Upper lobe of right lung (tissue), 1 donor: ENCODE data around the gene MBNL2. TPM values are rescaled to one million over a fixed set of nuclear protein-coding genes. Genes with fewer than 3 reads are reported as not detected.

Source experiments
- ATAC-seq: fragments of 200-7000 bp; cut with Tn5 transposase; one replicate; pipeline ENCODE4 v1.9.1; 2020; ENCODE audit warnings: mild to moderate bottlenecking, moderate library complexity
- DNase-seq: peaks from one replicate; pipeline ENCODE4 v3.0.0-alpha.2; 2020
- H3K27ac ChIP-seq: fragments of 200-600 bp; one replicate; pipeline ENCODE4 v1.8.0; 2022
- H3K27me3 ChIP-seq: fragments of 200-600 bp; one replicate; pipeline ENCODE4 v1.8.0; 2022; ENCODE audit warnings: mild to moderate bottlenecking
- H3K36me3 ChIP-seq: fragments of 200-600 bp; one replicate; pipeline ENCODE4 v1.8.0; 2022
- H3K4me1 ChIP-seq: fragments of 200-600 bp; one replicate; pipeline ENCODE4 v1.8.0; 2022
- H3K4me3 ChIP-seq: fragments of 200-600 bp; one replicate; pipeline ENCODE4 v1.8.0; 2022; ENCODE audit warnings: mild to moderate bottlenecking
- H3K9me3 ChIP-seq: fragments of 200-600 bp; one replicate; pipeline ENCODE4 v1.8.0; 2022
- CTCF ChIP-seq: fragments of 200-600 bp; IDR thresholded peaks from one replicate; pipeline ENCODE4 v1.8.0; 2022; ENCODE audit warnings: antibody characterized with exemption
- intact Hi-C: fragments of 100-400 bp; cut with DNase I; formaldehyde crosslinking; loops from one replicate; pipeline ENCODE4 v1.11.0; 2022
- total RNA-seq: library from RNA; stranded (reverse); fragmentation: NEBNext Ultra II Directional; extraction: Animal tissue kit (Norgen Biotek cat#: 25700); gene quantifications from one replicate; pipeline ENCODE4 v1.2.1, GENCODE V29; 2021
- donor health status: DM: no; HTN: yes; CAD: no; lungs with severe emphysema.

The MBNL2 gene
- total RNA-seq, 1 donor from 2014 or later: 60.6 TPM

- H3K9me3 ChIP-seq: no peaks in the 10 kb centered on the region
- peak overlapping the region; percentile 14 for H3K27ac ChIP-seq
- peaks cover 4% of the 10 kb centered on the region for H3K36me3 ChIP-seq
- peaks cover 69% of the 10 kb centered on the region for H3K4me1 ChIP-seq
- H3K27me3 ChIP-seq: no peaks in the 10 kb centered on the region
- no peak overlapping the region for H3K4me3 ChIP-seq
- TF ChIP-seq CTCF: no peak
- ATAC-seq: peak; percentile 74
- intact Hi-C loops: no loop called here
- DNase-seq: no peak
Observed at GRCh38 chr13:97234742-97235141, 12.6 kb downstream of the MBNL2 start.

GRCh38 chr13:97235549-97236231 lies 13.6 kb downstream of the MBNL2 start:
- DNase-seq: no peak
- Histone ChIP-seq H3K4me3 (no peak overlapping the region), H3K27me3 (no peaks in the 10 kb centered on the region), H3K4me1 (peaks cover 74% of the 10 kb centered on the region), H3K9me3 (no peaks in the 10 kb centered on the region), H3K36me3 (peaks cover 4% of the 10 kb centered on the region), H3K27ac (peak overlapping the region; percentile 14)
- no peak for ATAC-seq
- intact Hi-C loops: no loop called here
- no peak for TF ChIP-seq CTCF

GRCh38 chr13:97237388-97237787 lies 15.3 kb downstream of the MBNL2 start:
- Histone ChIP-seq H3K27me3 (no peaks in the 10 kb centered on the region), H3K27ac (no peak overlapping the region), H3K9me3 (no peaks in the 10 kb centered on the region), H3K4me3 (no peak overlapping the region), H3K36me3 (peaks cover 4% of the 10 kb centered on the region), H3K4me1 (peaks cover 76% of the 10 kb centered on the region)
- no peak for TF ChIP-seq CTCF
- ATAC-seq: no peak
- no peak for DNase-seq
- intact Hi-C loops: no loop called here

GRCh38 chr13:97238432-97238831 lies 16.3 kb downstream of the MBNL2 start:
- H3K9me3 ChIP-seq: no peaks in the 10 kb centered on the region
- H3K4me1 ChIP-seq: peaks cover 83% of the 10 kb centered on the region
- no peaks in the 10 kb centered on the region for H3K27me3 ChIP-seq
- H3K36me3 ChIP-seq: peaks cover 4% of the 10 kb centered on the region
- DNase-seq (no peak), ATAC-seq (no peak)
- no peak overlapping the region for H3K4me3 ChIP-seq
- intact Hi-C loops: no loop called here
- H3K27ac ChIP-seq: no peak overlapping the region
- no peak for TF ChIP-seq CTCF

GRCh38 chr13:97238883-97239282 lies 16.8 kb downstream of the MBNL2 start:
- DNase-seq: no peak
- no peaks in the 10 kb centered on the region for H3K9me3 ChIP-seq
- H3K4me3 ChIP-seq: no peak overlapping the region
- no peak for TF ChIP-seq CTCF
- H3K36me3 ChIP-seq: peaks cover 2% of the 10 kb centered on the region
- ATAC-seq: no peak
- H3K4me1 ChIP-seq: peaks cover 87% of the 10 kb centered on the region
- intact Hi-C loops: no loop called here
- H3K27ac ChIP-seq: no peak overlapping the region
- no peaks in the 10 kb centered on the region for H3K27me3 ChIP-seq

- Histone ChIP-seq H3K27me3 (no peaks in the 10 kb centered on the region), H3K36me3 (no peaks in the 10 kb centered on the region), H3K4me3 (no peak overlapping the region), H3K4me1 (peaks cover 86% of the 10 kb centered on the region), H3K9me3 (no peaks in the 10 kb centered on the region), H3K27ac (no peak overlapping the region)
- intact Hi-C loops: no loop called here
- ATAC-seq (no peak), DNase-seq (no peak)
- TF ChIP-seq CTCF: no peak
Observed at GRCh38 chr13:97239306-97239705, 17.2 kb downstream of the MBNL2 start.
